ENCODE data around the gene TCF21. TPM values are rescaled to one million over a fixed set of nuclear protein-coding genes. Genes with fewer than 3 reads are reported as not detected.

Gene TCF21
- total and polyA plus RNA-seq, 10 of the 15 experiments (the other 5 are each of a cell fraction or from before 2014, with no cell fraction given): 0.08 TPM; not detected in 9

GRCh38 chr6:133887156-133887879 is 1.6 kb upstream of the TCF21 start:
- ATAC-seq: no peak
- ChIA-PET RAD21 (ENCODE audit: unreplicated experiment) (no interaction called here), SMC1A (ENCODE audit: uncharacterized antibody, unreplicated experiment) (interaction anchor here (1.2 kb wide), 1 partner anchor 130 kb away, joined by 3 read pairs; no protein-coding TSS in a partner anchor), POLR2A (no interaction called here), CTCF (no interaction called here)
- in situ Hi-C loops (cut with MboI): no loop called here
- Histone ChIP-seq H3K4me3 (no peak overlapping the region), H3K4me1 (ENCODE audit: control insufficient read depth, insufficient read depth, low read length) (no peaks in the 10 kb centered on the region), H4K20me1 (ENCODE audit: control insufficient read depth, insufficient read depth) (no peaks in the 10 kb centered on the region), H3K36me3 (ENCODE audit: control insufficient read depth in 2 of 2, insufficient read depth in 2 of 2, low read length in 1 of 2) (no peaks in the 10 kb centered on the region), H3K27me3 (replicated peaks in 1 of 2; ENCODE audit: control insufficient read depth in 2 of 2, insufficient read depth in 2 of 2, low read length in 1 of 2) (peaks cover 14 to 20% of the 10 kb centered on the region in 2 experiments), H3K4me2 (ENCODE audit: control insufficient read depth, insufficient read depth) (no peak overlapping the region), H3K27ac (ENCODE audit: control insufficient read depth, insufficient read depth) (no peak overlapping the region), H3K9ac (ENCODE audit: control insufficient read depth, insufficient read depth, low read length) (no peak overlapping the region), H3K9me3 (replicated peaks; ENCODE audit: control insufficient read depth, insufficient read depth, low read length) (no peaks in the 10 kb centered on the region), H2AFZ (ENCODE audit: control insufficient read depth, low read depth, low read length) (no peak overlapping the region), H3K79me2 (ENCODE audit: control insufficient read depth, insufficient read depth, low read length) (no peaks in the 10 kb centered on the region)
- no peak for DNase-seq (ENCODE audit: low read depth, low spot score)
- WGBS (ENCODE audit: insufficient coverage, insufficient replicate concordance, low lambda C conversion rate, missing lambda C conversion rate): 0% methylated on average over 4 of the region's 4 CpGs
- intact Hi-C loops (cut with micrococcal nuclease; ENCODE audit: unreplicated experiment): no loop called here
- TF ChIP-seq SMC3 (IDR thresholded peaks at IDR 0.05; ENCODE audit: borderline replicate concordance, low read length) (no peak), PRDM15 (CRISPR knock-in tag; IDR thresholded peaks at IDR 0.05) (no peak), NR2C1 (IDR thresholded peaks at IDR 0.05) (no peak), RCOR1 (conservative IDR thresholded peaks at IDR 0.05; ENCODE audit: low read depth, low read length) (no peak), RBBP5 (conservative IDR thresholded peaks at IDR 0.05) (no peak), JUND (IDR thresholded peaks at IDR 0.05; ENCODE audit: low read depth, low read length) (no peak), ATF3 (IDR thresholded peaks at IDR 0.05; ENCODE audit: borderline replicate concordance, extremely low read depth, low read depth, low read length) (no peak), SP1 (IDR thresholded peaks at IDR 0.05; ENCODE audit: low read depth, low read length) (no peak), RELA (IDR thresholded peaks at IDR 0.05; ENCODE audit: borderline replicate concordance, partially characterized antibody) (no peak), HDGF (IDR thresholded peaks at IDR 0.05) (no peak)
- no peak for FAIRE-seq
- no TSS peak for BruUV-seq (replicated peaks)

Data from GM12878 (cell line).